ENCODE data around the gene CDK2AP2.

CDK2AP2 gene

GRCh38 chr11:67504005-67504949, 3.7 kb downstream of the CDK2AP2 start:
- H3K4me3 ChIP-seq (ENCODE audit: low read depth, low read length): peak overlapping the region; percentile 76

GRCh38 chr11:67503119-67504004, 4.6 kb downstream of the CDK2AP2 start:
- peak overlapping the region; percentile 76 for H3K4me3 ChIP-seq (ENCODE audit: low read depth, low read length)

GRCh38 chr11:67502328-67502979, 5.5 kb downstream of the CDK2AP2 start:
- no peak overlapping the region for H3K4me3 ChIP-seq (ENCODE audit: low read depth, low read length)

DNA sequence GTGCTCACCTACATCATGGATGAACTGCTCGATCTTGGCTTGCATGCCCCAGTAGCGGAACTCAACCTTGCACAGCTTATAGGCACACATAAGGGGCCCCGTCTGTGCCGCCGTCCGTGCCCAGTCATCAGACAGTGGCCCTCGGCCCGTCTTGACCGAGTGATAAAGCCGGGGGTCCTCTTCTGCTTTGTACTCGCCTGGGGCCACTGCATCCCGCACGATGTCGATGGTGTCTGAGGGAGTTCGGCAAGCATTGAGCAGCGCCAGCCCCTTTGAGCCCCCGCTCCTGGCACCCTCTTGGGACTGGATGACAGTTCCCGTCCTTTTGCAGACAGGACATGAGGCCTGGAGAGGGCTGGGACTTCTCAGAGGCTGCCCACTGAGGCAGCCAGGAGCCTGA, 6.1 kb downstream of the CDK2AP2 start:
- no peak overlapping the region for H3K4me3 ChIP-seq (ENCODE audit: low read depth, low read length)

- H3K4me3 ChIP-seq (ENCODE audit: low read depth, low read length): no peak overlapping the region
Measured at GRCh38 chr11:67500831-67501715, 6.9 kb downstream of the CDK2AP2 start.

GRCh38 chr11:67500484-67500821, 7.5 kb downstream of the CDK2AP2 start:
- no peak overlapping the region for H3K4me3 ChIP-seq (ENCODE audit: low read depth, low read length)

DNA sequence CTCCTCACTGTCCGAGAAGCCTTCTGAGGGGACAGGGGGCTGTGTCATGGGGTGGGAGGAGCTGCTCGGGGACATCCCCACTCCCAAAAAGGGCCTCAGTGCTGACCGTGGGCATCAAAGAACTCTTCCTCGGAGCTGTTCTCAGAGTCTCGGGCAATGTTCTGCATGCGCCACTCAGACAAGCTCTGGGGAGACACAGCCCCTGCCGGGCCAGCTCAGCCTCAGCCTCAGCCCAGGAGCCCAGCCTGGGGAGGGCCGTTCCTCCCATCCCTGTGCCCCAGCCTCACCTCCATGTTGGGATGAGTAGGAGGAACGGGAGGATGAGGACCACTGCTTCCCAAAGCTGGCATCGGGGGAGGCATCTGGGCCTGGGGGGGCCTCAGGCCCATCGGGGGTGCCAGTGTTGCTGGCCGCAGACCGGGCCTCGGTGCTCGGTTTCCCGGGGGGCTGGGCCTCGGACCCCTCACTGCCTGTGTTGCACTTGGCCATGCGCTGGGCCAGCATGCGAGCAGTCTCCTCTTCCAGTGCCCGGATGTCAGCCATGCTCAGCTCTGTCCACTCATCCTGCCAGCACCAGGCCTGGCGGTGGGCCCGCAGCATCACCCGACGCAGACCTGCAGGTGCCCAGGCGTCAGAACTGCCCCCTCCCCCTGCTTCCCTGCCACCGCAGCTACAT, 8.0 kb downstream of the CDK2AP2 start:
- H3K4me3 ChIP-seq (ENCODE audit: low read depth, low read length): no peak overlapping the region

DNA sequence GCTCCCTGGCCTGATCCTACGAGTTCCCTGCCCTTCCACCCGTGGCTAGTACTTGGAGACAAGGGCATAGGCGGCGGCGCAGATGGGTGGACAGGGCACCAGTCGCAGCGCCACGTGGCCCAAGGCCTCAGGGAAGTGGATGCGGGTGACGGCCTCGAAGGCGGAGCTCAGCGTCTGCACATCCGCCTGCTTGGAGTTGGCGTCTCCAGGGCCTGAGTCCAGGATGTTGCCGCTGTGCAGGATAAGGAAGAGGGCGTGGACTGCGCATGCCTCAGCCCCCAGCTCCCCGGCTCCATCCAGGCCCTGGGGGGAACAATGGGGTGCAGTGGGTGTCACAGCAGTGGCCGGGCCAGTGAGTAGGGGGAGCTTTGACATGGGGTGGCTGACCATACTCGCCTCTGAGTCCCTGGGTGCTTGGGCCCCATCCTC, 9.4 kb downstream of the CDK2AP2 start:
- no peak overlapping the region for H3K4me3 ChIP-seq (ENCODE audit: low read depth, low read length)

DNA sequence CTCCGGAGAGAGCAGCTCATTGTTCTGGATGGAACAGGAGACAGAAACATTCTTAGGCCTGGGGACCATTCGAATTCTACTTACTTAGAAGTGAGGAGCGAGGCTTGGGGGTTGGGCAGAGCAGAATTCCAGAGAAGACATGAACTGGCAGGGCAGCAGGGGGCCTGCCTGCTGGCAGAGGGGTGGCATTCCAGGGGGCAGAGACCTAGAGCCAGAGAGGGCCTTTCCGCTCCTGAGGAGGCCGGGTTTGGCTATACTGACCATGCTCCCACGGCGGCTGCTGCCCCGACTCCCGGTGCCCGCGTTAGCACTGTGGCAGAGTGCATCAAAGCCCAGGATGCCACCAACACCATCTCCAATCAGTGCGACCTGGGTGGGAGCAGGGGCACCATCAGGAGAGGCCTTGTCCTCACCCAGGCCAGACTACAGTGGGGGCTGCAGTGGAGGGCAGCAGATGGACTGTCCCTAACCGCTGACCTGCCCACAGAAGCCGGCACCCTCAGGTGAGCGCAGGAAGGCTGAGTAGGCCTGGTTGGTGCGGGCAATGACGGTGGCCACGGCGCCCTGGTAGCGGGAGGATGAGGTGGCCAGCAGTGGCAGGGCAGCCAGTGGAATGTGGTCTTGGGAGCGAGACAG, 10.2 kb downstream of the CDK2AP2 start:
- no peak overlapping the region for H3K4me3 ChIP-seq (ENCODE audit: low read depth, low read length)

- no peak overlapping the region for H3K4me3 ChIP-seq (ENCODE audit: low read depth, low read length)
Measured at GRCh38 chr11:67496113-67496512, 11.8 kb downstream of the CDK2AP2 start.

DNA sequence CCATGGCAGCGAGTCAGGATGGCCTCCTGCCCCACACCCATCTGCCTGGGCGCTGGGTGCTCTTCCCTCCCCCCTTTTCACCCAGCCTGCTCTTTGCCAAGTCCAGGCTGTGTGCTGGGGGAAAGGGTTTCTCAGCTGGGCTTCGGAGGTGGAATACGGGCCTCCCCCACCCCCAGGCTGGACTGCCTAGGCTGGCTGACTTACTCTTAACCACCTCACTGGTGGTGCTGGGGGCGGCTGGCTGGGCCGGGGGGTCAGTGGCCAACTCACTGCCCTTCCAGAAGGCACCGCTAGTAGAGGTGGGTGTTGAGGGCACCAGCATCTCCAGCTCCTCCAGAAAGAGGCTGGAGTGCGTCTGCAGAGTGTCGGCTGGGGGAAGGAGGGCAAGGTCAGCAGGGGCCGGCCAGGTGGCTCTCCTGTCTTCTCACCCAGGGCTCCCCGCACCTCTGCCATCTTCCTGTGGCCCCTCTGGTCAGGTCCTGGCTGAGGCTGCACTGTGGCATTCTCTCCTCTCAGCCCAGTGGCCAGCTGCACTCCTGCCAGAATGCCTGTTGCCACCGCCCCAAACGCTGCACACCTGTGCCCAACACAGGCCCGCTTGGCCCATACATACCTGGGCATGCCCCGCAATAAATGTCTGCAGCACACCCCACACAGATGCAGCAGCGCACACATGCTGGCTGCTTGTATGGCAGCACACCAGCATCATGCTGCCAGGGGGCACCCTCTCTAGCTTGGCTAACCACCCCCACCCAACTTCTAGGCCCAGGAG, 12.5 kb downstream of the CDK2AP2 start:
- H3K4me3 ChIP-seq (ENCODE audit: low read depth, low read length): no peak overlapping the region

DNA sequence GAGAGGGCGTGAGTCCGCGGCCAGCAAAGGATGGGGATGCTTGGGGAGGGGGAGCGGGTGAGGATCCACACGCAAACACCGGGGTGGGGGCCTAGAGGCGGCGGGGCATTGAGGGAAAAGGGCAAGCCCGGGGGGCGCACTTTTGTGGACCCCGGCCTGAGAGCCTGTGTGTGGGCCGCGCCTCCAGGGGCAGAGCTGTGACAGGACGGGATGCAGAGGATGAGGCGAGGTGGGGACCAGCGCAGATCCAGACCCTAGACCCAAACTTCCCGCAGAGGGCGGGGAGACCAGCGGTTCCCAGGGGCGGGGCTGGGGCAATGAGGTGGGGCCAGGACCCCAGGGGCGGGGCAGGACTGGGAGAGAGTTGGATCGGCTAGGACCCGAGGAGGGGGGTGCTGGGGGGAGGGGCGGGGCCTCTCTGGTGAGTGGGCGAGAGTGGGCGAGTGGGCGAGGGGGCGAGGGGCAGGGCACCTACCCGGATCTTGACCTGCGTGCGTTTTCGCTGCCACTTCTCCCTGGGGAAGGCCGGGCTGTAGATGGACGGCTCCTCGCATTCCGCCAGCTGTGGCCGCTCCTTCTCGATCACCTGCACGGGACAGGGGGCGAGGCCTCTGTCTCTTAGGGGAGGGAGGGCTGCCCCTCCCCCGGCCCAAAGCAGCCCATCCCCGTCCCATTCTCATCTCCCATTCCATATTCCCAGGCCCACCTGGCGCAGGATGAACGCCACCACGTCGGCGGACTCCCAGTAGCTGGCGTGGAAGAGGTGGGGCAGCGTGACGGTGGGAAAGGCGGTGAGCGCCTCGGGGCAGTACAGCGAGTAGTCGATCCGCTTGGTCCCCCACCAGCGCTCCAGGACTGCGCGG, 13.4 kb downstream of the CDK2AP2 start:
- no peak overlapping the region for H3K4me3 ChIP-seq (ENCODE audit: low read depth, low read length)

GRCh38 chr11:67493548-67494370, 14.2 kb downstream of the CDK2AP2 start:
- no peak overlapping the region for H3K4me3 ChIP-seq (ENCODE audit: low read depth, low read length)

DNA sequence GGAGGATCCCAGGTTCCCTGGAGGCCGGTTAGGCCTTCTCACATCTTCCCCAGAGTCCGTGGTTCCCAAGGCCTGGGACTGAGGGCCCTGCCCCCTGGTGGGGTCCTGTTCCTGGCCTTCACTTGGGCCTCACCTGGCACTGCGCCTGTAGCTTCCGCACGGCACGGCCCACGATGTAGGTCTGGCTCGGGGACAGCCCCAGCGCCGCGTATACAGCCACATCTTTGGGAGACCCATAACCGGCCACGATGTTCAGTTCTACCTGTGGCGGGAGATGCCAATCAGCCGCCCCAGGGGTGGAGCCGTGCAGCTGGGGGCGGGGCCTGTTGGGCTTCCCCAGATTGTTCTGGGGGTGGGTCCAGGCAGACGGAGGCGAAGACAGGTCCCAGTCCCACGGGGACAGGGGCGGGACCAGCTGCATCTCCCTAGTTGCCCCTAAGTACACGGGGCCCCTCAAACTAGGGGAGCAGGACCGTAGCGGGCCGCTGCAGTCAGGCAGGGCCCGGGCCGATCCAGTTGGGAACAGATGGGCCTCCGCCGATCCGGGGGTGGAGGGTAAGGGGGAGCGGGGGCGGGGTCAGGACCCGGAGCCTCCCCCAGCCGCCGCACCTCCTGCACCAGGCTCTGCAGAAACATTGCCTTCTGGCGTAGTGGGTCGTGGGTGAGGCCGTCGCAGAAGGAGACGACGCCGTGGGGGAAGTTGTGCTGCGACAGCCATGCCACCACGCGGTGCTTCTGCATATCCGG, 15.0 kb downstream of the CDK2AP2 start:
- no peak overlapping the region for H3K4me3 ChIP-seq (ENCODE audit: low read depth, low read length)

DNA sequence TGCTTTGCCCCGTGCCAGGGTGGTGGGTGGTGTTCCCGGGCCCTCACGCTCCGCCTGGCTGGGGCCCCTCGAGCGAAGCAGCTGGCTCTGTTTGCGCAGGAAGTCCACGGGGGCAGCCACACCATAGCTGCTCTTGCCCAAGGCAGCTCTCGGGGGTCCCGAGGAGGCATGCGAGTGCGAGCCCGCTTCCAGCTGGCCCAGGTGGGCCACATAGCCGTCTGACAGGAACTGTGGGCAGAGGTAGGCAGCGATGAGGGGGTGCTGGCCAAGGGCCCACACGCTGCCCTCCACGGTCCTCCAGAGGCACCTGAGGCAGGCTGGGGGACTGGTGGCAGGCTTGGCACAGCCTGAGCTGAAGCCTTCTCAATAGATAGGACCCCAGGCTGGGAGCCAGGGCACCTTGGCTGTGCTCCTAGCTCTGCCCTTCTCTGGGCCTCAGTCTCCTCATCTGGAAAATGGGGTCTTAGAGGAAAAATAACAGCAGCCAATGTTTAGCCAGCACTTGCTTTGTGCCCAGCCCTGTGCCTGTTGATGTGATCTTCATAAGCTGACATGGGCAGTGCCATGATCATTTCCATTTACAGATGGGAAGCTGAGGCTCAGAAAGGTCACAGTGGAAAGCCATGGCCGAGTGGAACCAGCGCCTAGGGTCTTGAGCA, 15.8 kb downstream of the CDK2AP2 start:
- H3K4me3 ChIP-seq (ENCODE audit: low read depth, low read length): no peak overlapping the region
